GM18511 (cell line): ENCODE measurements around the gene ARL15.
"Not testable (repeated sequence)": the region's sequence is repeated elsewhere in the genome, so short reads cannot be mapped to it uniquely, and the experiment has no call there.

Source experiments
- ATAC-seq: cut with Tn5 transposase; IDR thresholded peaks from one replicate; pipeline ENCODE4 v1.9.1; 2021; ENCODE audit warnings: mild to moderate bottlenecking, moderate library complexity; ENCODE audit not compliant: unreplicated experiment

Gene ARL15

GRCh38 chr5:54103871-54104270, 206.5 kb downstream of the ARL15 start:
- no peak for ATAC-seq

- ATAC-seq, result no peak
Measured at GRCh38 chr5:54098267-54098666, 212.1 kb downstream of the ARL15 start.

GRCh38 chr5:54095969-54096368, 214.4 kb downstream of the ARL15 start:
- no peak for ATAC-seq

GRCh38 chr5:54094706-54095105, 215.7 kb downstream of the ARL15 start:
- ATAC-seq, result no peak

GRCh38 chr5:54093861-54094260, 216.5 kb downstream of the ARL15 start:
- peak; percentile 46 for ATAC-seq

GRCh38 chr5:54093081-54093492, 217.3 kb downstream of the ARL15 start:
- no peak for ATAC-seq

- ATAC-seq, result no peak
Measured at GRCh38 chr5:54091307-54092130, 218.9 kb downstream of the ARL15 start.

- ATAC-seq, result no peak
Measured at GRCh38 chr5:54090495-54091120, 219.8 kb downstream of the ARL15 start.

- no peak for ATAC-seq
Measured at GRCh38 chr5:54088081-54088480, 222.3 kb downstream of the ARL15 start.

- no peak for ATAC-seq
Measured at GRCh38 chr5:54087436-54087835, 222.9 kb downstream of the ARL15 start.

GRCh38 chr5:54086191-54086590, 224.2 kb downstream of the ARL15 start:
- ATAC-seq, result no peak

- ATAC-seq, result no peak
Measured at GRCh38 chr5:54084696-54085095, 225.7 kb downstream of the ARL15 start.

GRCh38 chr5:54083851-54084250, 226.5 kb downstream of the ARL15 start:
- no peak for ATAC-seq

GRCh38 chr5:54083245-54083644, 227.1 kb downstream of the ARL15 start:
- no peak for ATAC-seq

- no peak for ATAC-seq
Measured at GRCh38 chr5:54081415-54081814, 229.0 kb downstream of the ARL15 start.

GRCh38 chr5:54080831-54081230, 229.5 kb downstream of the ARL15 start:
- no peak for ATAC-seq

GRCh38 chr5:54073735-54074134, 236.6 kb downstream of the ARL15 start:
- no peak for ATAC-seq

GRCh38 chr5:54073131-54073530, 237.2 kb downstream of the ARL15 start:
- ATAC-seq, result no peak

- ATAC-seq, result no peak
Measured at GRCh38 chr5:54066433-54066832, 243.9 kb downstream of the ARL15 start.

- ATAC-seq, result no peak
Measured at GRCh38 chr5:54063817-54064216, 246.6 kb downstream of the ARL15 start.

- no peak for ATAC-seq
Measured at GRCh38 chr5:54062958-54063357, 247.4 kb downstream of the ARL15 start.

- not testable (repeated sequence) for ATAC-seq
Measured at GRCh38 chr5:54060919-54061318, 249.5 kb downstream of the ARL15 start.
